SK-N-SH (cell line): ENCODE measurements around the gene GRM6. TPM values are rescaled to one million over a fixed set of nuclear protein-coding genes. Genes with fewer than 3 reads are reported as not detected.
A peak's percentile ranks its signal among the peaks of the same experiment; 100 is the strongest.

ENCODE experiments used
- CTCF ChIA-PET: fragments of 300-600, 350-600 bp; formaldehyde crosslinking; extraction: SDS; loops from one replicate; lab custom pipeline; 2021; lab: Yijun Ruan, JAX
- POLR2A ChIA-PET: fragments of 350-600 bp; sonication (Branson Sonifier 250); formaldehyde crosslinking; extraction: SDS; loops from one replicate; lab custom pipeline; 2020; ENCODE audit warnings: antibody characterized with exemption, inconsistent platforms; lab: Yijun Ruan, JAX
- DNase-seq: peaks from one replicate; pipeline ENCODE4 v3.0.0; 2012
- H2AFZ ChIP-seq: fragments of 200-600 bp; sonication (generic); 2 replicates; pipeline ENCODE4 v1.8.1; 2016; ENCODE audit warnings: antibody characterized with exemption, mild to moderate bottlenecking, low read depth
- H3F3A ChIP-seq: fragments of 200-600 bp; sonication (generic); replicated peaks from 2 replicates; pipeline ENCODE3; 2016; ENCODE audit warnings: antibody characterized with exemption, mild to moderate bottlenecking; ENCODE audit not compliant: insufficient read depth
- H3K27ac ChIP-seq, 2 experiments: fragments of 200-500 bp in 1 of 2; fragments of 200-600 bp in 1 of 2; sonication (Bioruptor generic) in 1 of 2; sonication (generic), shearing (Covaris generic) in 1 of 2; 2 replicates each; pipeline versions ENCODE4 v1.5.1 to v1.6.1; 2014 to 2016; ENCODE audit warnings: low read depth in 2 of 2, inconsistent platforms in 1 of 2, low read length in 1 of 2, mild to moderate bottlenecking in 1 of 2, mixed read lengths in 1 of 2
- H3K27me3 ChIP-seq: fragments of 200-600 bp; sonication (generic), shearing (Covaris generic); 2 replicates; pipeline ENCODE4 v1.6.1; 2016; ENCODE audit warnings: mixed run types; ENCODE audit not compliant: insufficient read depth
- H3K36me3 ChIP-seq, 2 experiments: fragments of 200-500 bp in 1 of 2; fragments of 200-600 bp in 1 of 2; sonication (Bioruptor generic) in 1 of 2; sonication (generic) in 1 of 2; replicated peaks in 1 of 2; 2 replicates each; pipeline versions ENCODE3 to v1.5.1; 2014 to 2016; ENCODE audit warnings: low read length in 1 of 2, mild to moderate bottlenecking in 1 of 2; ENCODE audit not compliant: insufficient read depth in 2 of 2, control insufficient read depth in 1 of 2
- H3K4me1 ChIP-seq, 2 experiments: fragments of 200-500 bp in 1 of 2; fragments of 200-600 bp in 1 of 2; sonication (Bioruptor generic) in 1 of 2; sonication (generic), shearing (Covaris generic) in 1 of 2; 2 replicates each; pipeline versions ENCODE4 v1.5.1 to v1.6.1; 2014 to 2016; ENCODE audit warnings: low read depth in 1 of 2, low read length in 1 of 2, mixed run types in 1 of 2; ENCODE audit not compliant: insufficient read depth in 2 of 2, control insufficient read depth in 1 of 2
- H3K4me2 ChIP-seq: fragments of 200-600 bp; sonication (generic), shearing (Covaris generic); 2 replicates; pipeline ENCODE4 v1.6.1; 2017; ENCODE audit warnings: mixed run types
- H3K4me3 ChIP-seq, 2 experiments: fragments of 200-500 bp in 1 of 2; fragments of 200-600 bp in 1 of 2; sonication (Bioruptor generic) in 1 of 2; sonication (generic), shearing (Covaris generic) in 1 of 2; 2 replicates each; pipeline versions ENCODE4 v1.5.1 to v1.8.1; 2014 to 2016; ENCODE audit warnings: low read depth in 2 of 2, inconsistent platforms in 1 of 2, low read length in 1 of 2, mild to moderate bottlenecking in 1 of 2, mixed read lengths in 1 of 2, moderate library complexity in 1 of 2
- H3K79me2 ChIP-seq: fragments of 200-600 bp; sonication (generic); 2 replicates; pipeline ENCODE4 v1.8.1; 2017; ENCODE audit warnings: mild to moderate bottlenecking; ENCODE audit not compliant: insufficient read depth
- H3K9ac ChIP-seq: fragments of 200-600 bp; sonication (generic); 2 replicates; pipeline ENCODE4 v1.6.1; 2017; ENCODE audit warnings: mixed run types
- H3K9me2 ChIP-seq: fragments of 200-600 bp; sonication (generic); 2 replicates; pipeline ENCODE4 v1.6.1; 2017; ENCODE audit warnings: mixed run types
- H3K9me3 ChIP-seq: fragments of 200-600 bp; sonication (generic); 2 replicates; pipeline ENCODE4 v1.6.1; 2017; ENCODE audit warnings: mixed run types, mild to moderate bottlenecking, moderate library complexity
- H4K20me1 ChIP-seq: fragments of 200-600 bp; sonication (generic); 2 replicates; pipeline ENCODE4 v1.6.1; 2017; ENCODE audit warnings: mild to moderate bottlenecking, mixed run types; ENCODE audit not compliant: insufficient read depth
- EP300 ChIP-seq, 2 experiments: IDR thresholded peaks; 2 replicates each; pipeline versions ENCODE4 v1.4.0 to v1.6.1; 2012; ENCODE audit warnings: borderline replicate concordance in 1 of 2, low read depth in 1 of 2, low read length in 1 of 2
- EZH2phosphoT487 ChIP-seq: fragments of 200-600 bp; sonication (generic); IDR thresholded peaks from 2 replicates; pipeline ENCODE4 v1.6.1; 2017; ENCODE audit warnings: low read depth, mixed run types, mild to moderate bottlenecking, antibody characterized with exemption, moderate library complexity, borderline replicate concordance
- FOSL2 ChIP-seq: IDR thresholded peaks from 2 replicates; pipeline ENCODE4 v1.4.0; 2012; ENCODE audit warnings: low read depth, mild to moderate bottlenecking, moderate library complexity, borderline replicate concordance
- FOXM1 ChIP-seq: IDR thresholded peaks from 2 replicates; pipeline ENCODE4 v1.4.0; 2012; ENCODE audit warnings: low read depth, mild to moderate bottlenecking
- JUND ChIP-seq: IDR thresholded peaks from 2 replicates; pipeline ENCODE4 v1.4.0; 2012
- MEF2A ChIP-seq: IDR thresholded peaks from 2 replicates; pipeline ENCODE4 v1.4.0; 2012; ENCODE audit warnings: low read depth, borderline replicate concordance
- MXI1 ChIP-seq: IDR thresholded peaks from 2 replicates; pipeline ENCODE4 v1.6.1; 2012; ENCODE audit warnings: mild to moderate bottlenecking, low read depth, low read length, improper control_type of control experiment
- NRF1 ChIP-seq: IDR thresholded peaks from 2 replicates; pipeline ENCODE4 v1.6.1; 2012; ENCODE audit warnings: low read depth, mild to moderate bottlenecking, low read length
- PBX3 ChIP-seq: IDR thresholded peaks from 2 replicates; pipeline ENCODE4; 2012
- POLR2AphosphoS5 ChIP-seq: IDR thresholded peaks from 2 replicates; pipeline ENCODE4 v1.6.1; 2012; ENCODE audit warnings: low read depth, low read length
- RCOR1 ChIP-seq: fragments of 150-350 bp; IDR thresholded peaks from 2 replicates; pipeline ENCODE4 v1.6.1; 2017; ENCODE audit warnings: antibody characterized with exemption, low read length
- REST ChIP-seq: IDR thresholded peaks from 2 replicates; pipeline ENCODE4 v1.6.1; 2012; ENCODE audit warnings: mild to moderate bottlenecking, low read depth, low read length, moderate library complexity
- RXRA ChIP-seq: IDR thresholded peaks from 2 replicates; pipeline ENCODE4 v1.4.0; 2012; ENCODE audit warnings: low read depth, mild to moderate bottlenecking, borderline replicate concordance
- SIN3A ChIP-seq: IDR thresholded peaks from 2 replicates; pipeline ENCODE4 v1.6.1; 2012; ENCODE audit warnings: low read depth, mild to moderate bottlenecking, low read length, moderate library complexity, borderline replicate concordance
- SMC3 ChIP-seq: IDR thresholded peaks from 2 replicates; pipeline ENCODE4 v1.6.1; 2012; ENCODE audit warnings: low read depth, low read length, improper control_type of control experiment
- TAF1 ChIP-seq: IDR thresholded peaks from 2 replicates; pipeline ENCODE4 v1.6.1; 2012; ENCODE audit warnings: low read depth, mild to moderate bottlenecking, low read length, moderate library complexity, borderline replicate concordance
- TEAD4 ChIP-seq: IDR thresholded peaks from 2 replicates; pipeline ENCODE4 v1.4.0; 2012; ENCODE audit warnings: mild to moderate bottlenecking, borderline replicate concordance; ENCODE audit not compliant: insufficient read depth
- USF1 ChIP-seq: IDR thresholded peaks from 2 replicates; pipeline ENCODE4 v1.4.0; 2012; ENCODE audit warnings: low read depth, borderline replicate concordance
- WGBS: methylation state at CpG from one replicate; pipeline ENCODE4 v1.1.6; 2017; ENCODE audit warnings: low lambda C conversion rate; 5-methylcytosine and 5-hydroxymethylcytosine counted together
- polyA plus RNA-seq, 3 experiments: library from polyadenylated mRNA; depleted of rRNA; stranded (reverse); fragments of >200 nt; gene quantifications; 2 replicates each; pipeline ENCODE4 v1.2.3, GENCODE V29; 2012
- TF ChIP-seq, protein P1 (sequence below): IDR thresholded peaks from 2 replicates; pipeline ENCODE4 v1.4.0; 2012; ENCODE audit warnings: low read depth

Gene GRM6
- polyA plus RNA-seq, 1 of the 3 experiments (the other 2 are of a cell fraction) = not detected

- H3K9me2 ChIP-seq = no peaks in the 10 kb centered on the region
- H3K4me3 ChIP-seq = peak overlapping the region in 1 of 2 experiments; percentile 17; a peak in 1 of 4 replicates
- H3K27ac ChIP-seq = no peak overlapping the region
- H3F3A ChIP-seq = no peaks in the 10 kb centered on the region
- TF ChIP-seq MXI1 (no peak), EZH2phosphoT487 (no peak), FOSL2 (no peak), NRF1 (no peak)
- TF ChIP-seq, protein P1, sequence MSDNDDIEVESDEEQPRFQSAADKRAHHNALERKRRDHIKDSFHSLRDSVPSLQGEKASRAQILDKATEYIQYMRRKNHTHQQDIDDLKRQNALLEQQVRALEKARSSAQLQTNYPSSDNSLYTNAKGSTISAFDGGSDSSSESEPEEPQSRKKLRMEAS = no peak
- no peak overlapping the region for H3K9ac ChIP-seq
- POLR2A ChIA-PET = no interaction called here
- no peaks in the 10 kb centered on the region for H3K79me2 ChIP-seq
- no peaks in the 10 kb centered on the region for H3K4me1 ChIP-seq
- no peak overlapping the region for H3K4me2 ChIP-seq
- CTCF ChIA-PET = interaction anchor here (1.6 kb wide), 1 partner anchor 24 kb away, joined by 4 read pairs; no protein-coding TSS in a partner anchor
- H4K20me1 ChIP-seq = no peaks in the 10 kb centered on the region
- peaks cover 46 to 50% of the 10 kb centered on the region in 2 experiments for H3K36me3 ChIP-seq
- DNase-seq = no peak
- H2AFZ ChIP-seq = no peak overlapping the region
- no peaks in the 10 kb centered on the region for H3K27me3 ChIP-seq
- H3K9me3 ChIP-seq = peaks cover 22% of the 10 kb centered on the region; the same call in 1 of the 2 replicates
- WGBS = 78% methylated on average over 7 of the region's 7 CpGs
Measured at GRCh38 chr5:179033004-179033580, 38.0 kb upstream of the GRM6 start.

GRCh38 chr5:179023528-179024189 lies 28.5 kb upstream of the GRM6 start, which contains the start of gene ZNF879:
ZNF879 (plus strand) TSS chr5:179023804; CDS start chr5:179025005, 1,201 bp downstream.
- Histone ChIP-seq H3K9ac (peak within 1 kb of the TSS; percentile 52; the same call in 1 of the 2 replicates), H3K79me2 (no peaks in the 10 kb centered on the region), H4K20me1 (no peaks in the 10 kb centered on the region), H3K4me3 (peak within 1 kb of the TSS; percentile 71 to 75), H3K4me2 (peak within 1 kb of the TSS; percentile 71), H3K9me2 (no peaks in the 10 kb centered on the region), H3K9me3 (no peaks in the 10 kb centered on the region; the same call in 1 of the 2 replicates), H2AFZ (peak within 1 kb of the TSS; percentile 98), H3K27me3 (no peaks in the 10 kb centered on the region), H3K4me1 (peaks cover 0 to 4% of the 10 kb centered on the region in 2 experiments; a peak in 1 of 4 replicates), H3K27ac (peak within 1 kb of the TSS; percentile 28 to 85; a peak in 3 of 4 replicates), H3F3A (no peaks in the 10 kb centered on the region), H3K36me3 (peaks cover 19 to 21% of the 10 kb centered on the region in 2 experiments)
- 5% methylated on average over 35 of the region's 72 CpGs for WGBS
- peak; percentile 94 for DNase-seq
- ChIA-PET CTCF (interaction anchor here (0.7 to 1.5 kb wide), 2 partner anchors 28 to 206 kb away, joined by 3 to 4 read pairs; no protein-coding TSS in a partner anchor), POLR2A (interaction anchor here (0.5 to 1.0 kb wide), 3 partner anchors 37 to 128 kb away, joined by 3 to 4 read pairs (median 4); partner anchors contain the start of genes ZFP2 and ZNF354C)
- TF ChIP-seq RXRA (no peak), RCOR1 (0 out of 2 replicates have a peak, but pooled peaks have one; percentile 28), SIN3A (no peak), MEF2A (no peak), TAF1 (peak; percentile 6; the same call in 1 of the 2 replicates), REST (no peak), TEAD4 (no peak), POLR2AphosphoS5 (no peak), FOXM1 (no peak), EP300 (IDR thresholded peaks at IDR 0.05; ENCODE audit: borderline replicate concordance in 1 of 2, low read depth in 1 of 2, low read length in 1 of 2) (no peak), PBX3 (0 out of 2 replicates have a peak, but pooled peaks have one; percentile 16), SMC3 (no peak; the same call in 1 of the 2 replicates), JUND (no peak), USF1 (no peak)
- TF ChIP-seq, protein P1 = peak; percentile 40; the same call in 1 of the 2 replicates
